Hepatic stellate cell (primary cell): ENCODE measurements around the gene SLC17A2.

Experiments
- DNase-seq: peaks from one replicate; pipeline ENCODE4 v3.0.0; 2011; ENCODE audit warnings: low spot score

SLC17A2 gene

DNA sequence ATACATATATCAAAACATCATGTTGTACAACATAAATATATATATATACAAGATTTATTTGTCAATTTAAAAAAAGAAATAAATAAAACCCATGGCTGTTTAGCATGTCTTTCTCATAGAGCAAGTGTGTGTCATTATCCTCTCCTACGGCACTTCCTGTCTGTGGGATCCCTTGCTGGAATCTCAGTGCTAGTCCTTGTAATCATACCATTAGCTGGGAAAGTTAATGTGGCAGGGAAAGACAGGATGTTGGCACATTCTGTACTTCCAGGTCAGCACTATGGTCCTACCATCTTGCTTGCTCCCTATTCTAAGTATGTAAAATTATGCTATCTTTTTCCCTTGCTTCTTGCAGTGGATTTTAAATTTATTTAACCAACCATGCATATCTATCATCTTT lies 47.0 kb downstream of the SLC17A2 start:
- DNase-seq = no peak

- DNase-seq = no peak
Observed at GRCh38 chr6:25882051-25882496, 48.4 kb downstream of the SLC17A2 start.

- no peak for DNase-seq
Observed at GRCh38 chr6:25880601-25881000, 49.9 kb downstream of the SLC17A2 start.

GRCh38 chr6:25878721-25879322 lies 51.7 kb downstream of the SLC17A2 start:
- no peak for DNase-seq

GRCh38 chr6:25875926-25876602 lies 54.4 kb downstream of the SLC17A2 start:
- no peak for DNase-seq

- no peak for DNase-seq
Observed at GRCh38 chr6:25875563-25875905, 55.0 kb downstream of the SLC17A2 start.

DNA sequence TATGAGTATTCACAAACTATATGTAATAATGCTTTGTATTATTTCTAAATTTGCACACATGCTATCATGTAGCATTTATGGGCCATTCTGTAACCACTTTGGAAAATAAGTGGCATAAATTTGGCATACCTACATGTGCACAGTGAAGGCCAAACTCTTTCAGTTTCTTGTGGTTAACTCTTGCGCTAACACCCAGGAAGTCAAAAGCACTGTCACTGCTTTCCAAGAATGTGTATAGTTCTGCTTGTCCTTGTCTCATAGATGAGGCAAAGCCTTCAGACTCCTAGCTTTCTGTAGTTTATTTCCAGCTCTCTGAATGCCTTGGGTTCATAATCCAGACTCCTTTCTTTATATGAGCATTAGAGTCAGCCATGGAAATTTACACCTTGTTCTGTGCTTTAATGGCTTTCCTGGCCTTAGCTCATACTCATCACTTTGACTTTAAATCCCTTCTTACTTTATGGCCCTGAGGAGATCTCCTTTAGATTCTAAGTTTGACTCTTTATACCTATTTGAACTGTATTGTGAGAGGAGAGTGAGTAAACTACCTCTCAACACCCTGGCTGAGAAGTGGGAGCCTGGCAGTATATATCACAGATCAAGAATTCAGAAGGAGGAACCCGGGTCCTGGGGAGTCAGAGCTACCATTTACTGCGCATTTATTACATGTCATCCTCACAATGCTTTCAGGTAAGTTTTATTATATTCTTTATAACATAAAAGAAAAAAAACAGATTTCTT lies 55.5 kb downstream of the SLC17A2 start:
- no peak for DNase-seq

GRCh38 chr6:25874118-25874517 lies 56.4 kb downstream of the SLC17A2 start, which contains the start of gene SLC17A3:
SLC17A3 (minus strand) TSS chr6:25874243; CDS start chr6:25868387, 5,856 bp downstream.
- no peak for DNase-seq

GRCh38 chr6:25872814-25873213 lies 57.7 kb downstream of the SLC17A2 start:
- no peak for DNase-seq

- DNase-seq = no peak
Observed at GRCh38 chr6:25869840-25870239, 60.7 kb downstream of the SLC17A2 start.

GRCh38 chr6:25868436-25869183 lies 61.9 kb downstream of the SLC17A2 start:
- DNase-seq = no peak

GRCh38 chr6:25866011-25866410 lies 64.5 kb downstream of the SLC17A2 start:
- DNase-seq = no peak

- DNase-seq = no peak
Observed at GRCh38 chr6:25863360-25863759, 67.1 kb downstream of the SLC17A2 start.
